ENCODE results near the gene NDRG4. TPM values are rescaled to one million over a fixed set of nuclear protein-coding genes. Genes with fewer than 3 reads are reported as not detected.

Gene NDRG4
- total RNA-seq, 2 donors from 2014 or later: 6.0 to 33.9 TPM

DNA sequence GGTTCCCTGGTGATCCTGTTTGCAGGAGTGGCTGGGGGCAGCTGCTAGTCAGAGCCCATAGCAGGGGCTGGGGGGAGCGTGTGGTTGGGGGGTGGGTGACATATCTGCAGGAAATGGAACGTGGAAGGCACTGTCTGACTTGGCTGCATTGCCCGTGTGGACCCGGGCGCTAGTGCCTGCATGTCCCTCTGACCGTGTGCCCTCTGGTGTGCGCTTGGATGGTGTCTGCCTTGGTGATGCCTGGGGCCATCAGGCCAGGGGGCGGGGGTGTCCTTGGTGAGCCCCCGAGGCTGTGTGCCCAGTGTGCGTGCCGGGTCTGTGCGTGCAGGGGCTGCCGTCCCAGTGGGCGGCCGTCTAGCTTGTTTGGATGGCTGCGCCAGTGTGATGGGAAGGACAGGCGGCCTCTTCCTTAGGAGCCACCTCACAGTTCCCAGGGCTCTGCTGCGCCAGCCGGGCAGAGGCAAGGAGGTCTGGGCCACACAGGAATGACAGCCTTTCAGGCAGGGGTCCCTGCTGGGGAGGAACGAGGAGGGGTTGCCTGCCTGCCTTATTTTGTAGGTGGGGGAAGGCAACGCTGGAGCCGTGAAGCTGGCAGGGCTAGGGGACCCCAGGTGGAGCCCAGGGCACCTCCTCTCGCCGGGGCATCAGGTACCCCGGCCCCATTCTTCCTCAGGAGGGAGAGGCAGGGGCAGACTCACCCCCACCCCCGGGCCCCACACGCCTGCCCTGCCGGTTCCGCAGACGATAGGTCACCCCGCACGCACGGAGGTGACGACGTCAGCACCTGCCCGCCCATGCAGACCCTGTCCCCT lies 693 bp downstream of the NDRG4 start:
- H3K4me3 ChIP-seq: no peak overlapping the region
- H3K27me3 ChIP-seq: no peaks in the 10 kb centered on the region
- no peaks in the 10 kb centered on the region for H3K9me3 ChIP-seq
- peak in 1 of 4 donors; percentile 16 for DNase-seq
- TF ChIP-seq CTCF (IDR thresholded peaks at IDR 0.05): no peak
- peaks cover 33% of the 10 kb centered on the region for H3K4me1 ChIP-seq
- ATAC-seq: peak; percentile 2
- H3K36me3 ChIP-seq (replicated peaks in 1 of 2; ENCODE audit: insufficient read depth in 1 of 2, low read depth in 2 of 2): no peaks in the 10 kb centered on the region
- peak overlapping the region in 3 of 4 donors; percentile 26 to 32 (median 27) for H3K27ac ChIP-seq
- WGBS, 2 donors: 39 to 43% methylated on average over 7 to 25 of the region's 36 CpGs
- intact Hi-C loops (cut with DNase I): no loop called here

DNA sequence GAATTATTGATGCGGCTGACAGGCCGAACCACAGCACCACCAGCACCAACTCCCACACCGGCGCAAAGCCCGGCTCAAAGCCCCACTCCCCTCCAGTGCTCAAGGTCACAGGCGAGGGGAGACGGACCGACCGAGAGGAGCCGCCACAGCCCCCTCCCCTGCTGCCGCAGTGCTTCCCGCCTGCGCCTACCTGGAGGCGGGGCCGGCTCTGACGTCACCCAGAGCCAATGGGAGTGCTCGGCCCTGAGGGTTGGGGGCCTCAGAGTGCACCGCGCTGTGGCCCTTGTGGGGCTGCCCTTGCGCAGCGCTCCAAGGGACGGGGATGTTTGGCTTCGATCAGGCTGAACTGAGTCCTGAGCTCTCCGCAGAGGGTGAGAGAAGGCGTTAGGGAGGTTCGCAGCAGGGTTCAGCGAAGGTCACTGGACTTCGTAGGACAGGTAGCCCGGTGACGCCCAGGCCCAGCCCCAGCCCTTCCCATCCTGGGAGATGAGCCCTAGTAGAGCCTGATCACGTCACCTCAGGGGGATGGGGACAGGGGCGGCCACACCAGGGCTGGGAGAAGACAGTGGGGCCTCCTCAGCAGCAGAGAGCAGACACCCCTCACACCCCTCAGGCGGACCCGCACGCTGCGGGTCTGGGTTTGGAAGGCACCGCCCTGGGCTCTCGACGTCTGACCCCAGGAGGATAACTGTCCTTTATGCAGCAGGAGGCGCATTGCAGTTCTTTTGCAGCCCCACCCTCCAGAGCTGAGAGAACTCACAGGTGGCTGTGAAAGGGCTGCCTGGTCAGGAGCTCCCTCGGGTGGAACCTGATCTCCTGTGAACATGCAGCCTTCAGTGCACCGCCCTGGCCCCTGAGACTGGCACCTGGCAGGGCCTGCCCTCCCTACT lies 1.5 kb downstream of the NDRG4 start:
- H3K9me3 ChIP-seq: no peaks in the 10 kb centered on the region
- peak; percentile 82 for ATAC-seq
- no peaks in the 10 kb centered on the region for H3K36me3 ChIP-seq (replicated peaks in 1 of 2; ENCODE audit: insufficient read depth in 1 of 2, low read depth in 2 of 2)
- H3K27ac ChIP-seq: peak overlapping the region in 3 of 4 donors; percentile 4 to 32 (median 27)
- TF ChIP-seq CTCF (IDR thresholded peaks at IDR 0.05) (peak in 1 of 7 experiments; percentile 7), POLR2A (IDR thresholded peaks at IDR 0.05) (peak in 2 of 3 donors; percentile 20 to 34)
- 7% methylated on average over 38 of the region's 42 CpGs; no CpG with 5 or more reads in 1 of the 2 donors for WGBS, 2 donors
- no peak overlapping the region for H3K4me3 ChIP-seq
- intact Hi-C loops (cut with DNase I): no loop called here
- peaks cover 33% of the 10 kb centered on the region for H3K4me1 ChIP-seq
- DNase-seq: peak; percentile 72 to 87 (median 86)
- no peaks in the 10 kb centered on the region for H3K27me3 ChIP-seq

GRCh38 chr16:58502217-58502921 lies 2.4 kb downstream of the NDRG4 start:
- Histone ChIP-seq H3K36me3 (replicated peaks in 1 of 2; ENCODE audit: insufficient read depth in 1 of 2, low read depth in 2 of 2) (no peaks in the 10 kb centered on the region), H3K4me3 (no peak overlapping the region), H3K27ac (peak overlapping the region in 2 of 4 donors; percentile 4 to 32), H3K27me3 (no peaks in the 10 kb centered on the region), H3K9me3 (no peaks in the 10 kb centered on the region), H3K4me1 (peaks cover 33% of the 10 kb centered on the region)
- 62 to 81% methylated on average over 8 of the region's 8 CpGs for WGBS, 2 donors
- DNase-seq (peak in 1 of 4 donors; percentile 9), ATAC-seq (no peak)
- no peak for TF ChIP-seq CTCF (IDR thresholded peaks at IDR 0.05)
- TF ChIP-seq POLR2A (IDR thresholded peaks at IDR 0.05): no peak
- intact Hi-C loops (cut with DNase I): no loop called here

DNA sequence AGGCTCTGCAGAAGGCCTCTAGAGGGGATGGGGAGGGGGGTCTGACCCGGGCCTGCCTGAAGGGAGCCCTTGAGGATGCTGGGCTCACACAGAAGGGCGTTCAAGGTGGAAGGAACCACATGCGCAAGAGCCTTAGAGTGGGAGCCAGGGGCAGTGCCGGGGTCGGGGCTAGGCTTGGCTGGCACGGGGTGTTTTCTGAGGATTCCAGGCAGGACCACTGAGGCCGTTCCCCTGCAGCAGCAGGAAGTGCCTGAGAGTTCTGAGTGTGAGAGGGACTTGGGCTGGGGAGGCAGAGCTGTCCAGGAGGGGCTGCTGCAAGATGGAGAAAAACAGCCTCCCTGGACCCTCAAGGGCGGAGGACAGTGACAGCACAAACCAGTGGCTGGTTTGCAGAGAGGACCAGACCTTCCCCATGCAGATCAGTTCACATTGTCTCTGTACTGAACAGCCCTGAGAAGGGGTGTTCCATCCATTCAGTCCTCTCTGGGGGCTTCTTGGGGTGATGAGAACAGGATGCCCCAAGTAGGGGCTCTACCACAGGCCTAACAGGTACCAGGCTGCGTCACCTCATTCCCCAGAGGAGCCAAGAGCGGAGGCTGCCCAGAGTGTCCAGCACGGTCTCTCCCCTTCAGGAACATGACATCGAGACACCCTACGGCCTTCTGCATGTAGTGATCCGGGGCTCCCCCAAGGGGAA lies 3.4 kb downstream of the NDRG4 start:
- Histone ChIP-seq H3K4me1 (peaks cover 25% of the 10 kb centered on the region), H3K9me3 (no peaks in the 10 kb centered on the region), H3K36me3 (replicated peaks in 1 of 2; ENCODE audit: insufficient read depth in 1 of 2, low read depth in 2 of 2) (no peaks in the 10 kb centered on the region), H3K27me3 (no peaks in the 10 kb centered on the region), H3K4me3 (no peak overlapping the region), H3K27ac (no peak overlapping the region)
- ATAC-seq (no peak), DNase-seq (no peak)
- intact Hi-C loops (cut with DNase I): no loop called here
- TF ChIP-seq CTCF (IDR thresholded peaks at IDR 0.05) (no peak), POLR2A (IDR thresholded peaks at IDR 0.05) (no peak)
- WGBS, 2 donors: 82 to 89% methylated on average over 11 to 14 of the region's 14 CpGs
